Caco-2 (cell line): ENCODE data around the gene DDX27. TPM values are rescaled to one million over a fixed set of nuclear protein-coding genes. Genes with fewer than 3 reads are reported as not detected.
"Not testable (repeated sequence)": the region's sequence is repeated elsewhere in the genome, so short reads cannot be mapped to it uniquely, and the experiment has no call there.

Source experiments
- BruUV-seq: library from RNA; stranded (reverse); fragments of 400-500 nt; replicated peaks from 2 replicates; lab custom pipeline; 2021; lab: Mats Ljungman, UMichigan
- CTCF ChIA-PET: fragments of 300-600 bp; sonication (Branson Sonifier 250); formaldehyde crosslinking; loops from one replicate; lab custom pipeline; 2022; ENCODE audit warnings: antibody characterized with exemption; lab: Charles Lee
- POLR2A ChIA-PET: fragments of 300-600 bp; sonication (Branson Sonifier 250); formaldehyde crosslinking; loops from one replicate; lab custom pipeline; 2022; ENCODE audit warnings: antibody characterized with exemption; lab: Charles Lee
- DNase-seq, 2 experiments: peaks; one replicate each; pipeline versions ENCODE4 v3.0.0 to v3.0.0-alpha.2; 2020 to 2022
- H3K27me3 ChIP-seq: replicated peaks from 2 replicates; pipeline ENCODE4 v1.6.0; 2011; ENCODE audit warnings: low read length; ENCODE audit not compliant: control insufficient read depth, insufficient read depth
- H3K36me3 ChIP-seq: 2 replicates; pipeline ENCODE4 v1.5.1; 2011; ENCODE audit warnings: low read length; ENCODE audit not compliant: control insufficient read depth, insufficient read depth
- H3K4me1 ChIP-seq: fragments of 250-450 bp; sonication (Bioruptor Pico); 2 replicates; pipeline ENCODE4 v1.5.1; 2020; ENCODE audit warnings: mild to moderate bottlenecking
- H3K4me3 ChIP-seq: 2 replicates; pipeline ENCODE4 v1.5.1; 2011; ENCODE audit warnings: low read depth, mild to moderate bottlenecking, control low read depth, low read length
- H3K9me3 ChIP-seq: fragments of 250-450 bp; sonication (Bioruptor Pico); 2 replicates; pipeline ENCODE4 v1.5.1; 2020; ENCODE audit warnings: mild to moderate bottlenecking, moderate library complexity
- H3K27ac Mint-ChIP-seq: one replicate; pipeline ENCODE4 v1.8.0; 2022; ENCODE audit warnings: mixed read lengths; ENCODE audit not compliant: unreplicated experiment
- H3K27me3 Mint-ChIP-seq: one replicate; pipeline ENCODE4 v1.8.0; 2022; ENCODE audit warnings: mixed read lengths; ENCODE audit not compliant: insufficient read depth, unreplicated experiment
- H3K36me3 Mint-ChIP-seq: one replicate; pipeline ENCODE4 v1.8.0; 2022; ENCODE audit warnings: mild to moderate bottlenecking, mixed read lengths; ENCODE audit not compliant: insufficient read depth, unreplicated experiment
- H3K4me1 Mint-ChIP-seq: one replicate; pipeline ENCODE4 v1.8.0; 2022; ENCODE audit warnings: low read depth, mixed read lengths; ENCODE audit not compliant: unreplicated experiment
- H3K4me3 Mint-ChIP-seq: one replicate; pipeline ENCODE4 v1.8.0; 2022; ENCODE audit warnings: mild to moderate bottlenecking, moderate library complexity, mixed read lengths; ENCODE audit not compliant: unreplicated experiment
- H3K9me3 Mint-ChIP-seq: one replicate; pipeline ENCODE4 v1.8.0; 2022; ENCODE audit warnings: mixed read lengths; ENCODE audit not compliant: unreplicated experiment
- intact Hi-C: fragments of 100-400 bp; cut with micrococcal nuclease; formaldehyde crosslinking; loops from one replicate; pipeline ENCODE4 v1.10.0; 2022; ENCODE audit not compliant: unreplicated experiment
- total RNA-seq: library from RNA; stranded (reverse); gene quantifications from 2 replicates; pipeline ENCODE4 v1.2.3, GENCODE V29; 2022
- TF ChIP-seq, protein P1 (sequence below), 2 experiments: fragments of 200-600 bp in 1 of 2; IDR thresholded peaks; 1 replicate in 1 of 2; 2 replicates in 1 of 2; pipeline versions ENCODE4 v1.5.1 to v1.8.0; 2011 to 2022; ENCODE audit warnings: antibody characterized with exemption in 1 of 2, control low read depth in 1 of 2, inconsistent platforms in 1 of 2, low read depth in 1 of 2, low read length in 1 of 2, mild to moderate bottlenecking in 1 of 2, moderate library complexity in 1 of 2; ENCODE audit not compliant: insufficient read depth in 1 of 2, severe bottlenecking in 1 of 2, unreplicated experiment in 1 of 2

DDX27 gene
- total RNA-seq, 1 experiment from 2014 or later: 148 TPM

- intact Hi-C loops: loop anchor here (2.0 to 10.0 kb wide), 2 partner anchors 55 to 913 kb away; no protein-coding TSS in a partner anchor
- DNase-seq: peak in 1 of 2 experiments; percentile 42
- no peaks in the 10 kb centered on the region for H3K27me3 Mint-ChIP-seq
- ChIA-PET CTCF (interaction anchor here (0.6 to 1.6 kb wide), 5 partner anchors 8 to 565 kb away, joined by 3 to 12 read pairs (median 3); no protein-coding TSS in a partner anchor), POLR2A (interaction anchor here (0.6 to 1.4 kb wide), 6 partner anchors 32 to 1251 kb away, joined by 3 to 17 read pairs (median 4); partner anchors contain the start of gene DDX27)
- H3K27ac Mint-ChIP-seq: peak overlapping the region; percentile 65
- Histone ChIP-seq H3K4me3 (peak overlapping the region; percentile 77), H3K27me3 (no peaks in the 10 kb centered on the region), H3K4me1 (peaks cover 27% of the 10 kb centered on the region), H3K36me3 (no peaks in the 10 kb centered on the region), H3K9me3 (no peaks in the 10 kb centered on the region)
- H3K36me3 Mint-ChIP-seq: peaks cover 52% of the 10 kb centered on the region
- H3K4me3 Mint-ChIP-seq: peak overlapping the region; percentile 81
- TF ChIP-seq, protein P1, sequence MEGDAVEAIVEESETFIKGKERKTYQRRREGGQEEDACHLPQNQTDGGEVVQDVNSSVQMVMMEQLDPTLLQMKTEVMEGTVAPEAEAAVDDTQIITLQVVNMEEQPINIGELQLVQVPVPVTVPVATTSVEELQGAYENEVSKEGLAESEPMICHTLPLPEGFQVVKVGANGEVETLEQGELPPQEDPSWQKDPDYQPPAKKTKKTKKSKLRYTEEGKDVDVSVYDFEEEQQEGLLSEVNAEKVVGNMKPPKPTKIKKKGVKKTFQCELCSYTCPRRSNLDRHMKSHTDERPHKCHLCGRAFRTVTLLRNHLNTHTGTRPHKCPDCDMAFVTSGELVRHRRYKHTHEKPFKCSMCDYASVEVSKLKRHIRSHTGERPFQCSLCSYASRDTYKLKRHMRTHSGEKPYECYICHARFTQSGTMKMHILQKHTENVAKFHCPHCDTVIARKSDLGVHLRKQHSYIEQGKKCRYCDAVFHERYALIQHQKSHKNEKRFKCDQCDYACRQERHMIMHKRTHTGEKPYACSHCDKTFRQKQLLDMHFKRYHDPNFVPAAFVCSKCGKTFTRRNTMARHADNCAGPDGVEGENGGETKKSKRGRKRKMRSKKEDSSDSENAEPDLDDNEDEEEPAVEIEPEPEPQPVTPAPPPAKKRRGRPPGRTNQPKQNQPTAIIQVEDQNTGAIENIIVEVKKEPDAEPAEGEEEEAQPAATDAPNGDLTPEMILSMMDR (IDR thresholded peaks at IDR 0.05; ENCODE audit: insufficient read depth in 1 of 2, low read depth in 1 of 2, low read length in 1 of 2, severe bottlenecking in 1 of 2, unreplicated experiment in 1 of 2): no peak
- no TSS peak for BruUV-seq
- H3K9me3 Mint-ChIP-seq: no peaks in the 10 kb centered on the region
- peaks cover 35% of the 10 kb centered on the region for H3K4me1 Mint-ChIP-seq
Observed at GRCh38 chr20:49187330-49187850, 31.8 kb upstream of the DDX27 start.

DNA sequence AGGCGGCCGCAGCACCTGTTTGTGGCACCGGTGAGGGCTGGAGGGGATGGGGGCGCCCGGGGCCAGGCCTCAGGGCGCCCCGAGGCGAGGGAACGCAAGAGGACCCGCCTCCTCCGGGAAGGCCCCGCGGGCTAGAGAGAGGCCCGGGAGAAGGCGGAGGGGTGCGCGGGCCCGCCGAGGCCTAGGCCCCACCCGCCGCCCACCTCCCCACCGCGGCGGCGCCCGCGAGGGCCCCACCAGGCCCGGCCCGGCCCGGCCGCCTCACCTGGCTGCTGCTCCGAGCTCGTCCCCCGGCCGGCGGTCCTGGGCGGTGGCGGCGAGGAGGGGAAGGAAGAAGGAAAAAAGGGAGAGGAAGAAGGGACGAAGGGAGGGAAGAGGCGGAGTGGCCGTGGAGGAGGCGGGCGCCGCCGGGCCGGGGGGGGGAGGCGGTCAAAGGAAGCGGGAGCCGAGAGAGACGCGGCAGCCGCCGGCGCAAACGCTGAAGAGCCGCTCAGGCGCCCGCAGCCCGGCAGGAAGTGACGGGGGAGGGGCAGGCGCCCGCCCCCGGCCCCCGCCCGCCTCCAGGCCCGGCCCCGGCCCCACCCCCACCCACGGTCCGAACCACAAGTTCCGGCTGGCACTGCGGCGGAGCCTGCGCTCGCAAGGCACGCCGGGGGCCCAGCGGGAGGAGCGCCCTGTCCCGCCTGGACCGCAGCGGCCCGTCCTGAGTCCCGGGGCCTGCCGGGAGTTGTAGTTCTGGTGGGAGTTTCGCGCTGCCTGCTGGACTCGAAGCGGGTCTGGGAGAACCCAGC, 31.2 kb upstream of the DDX27 start, which contains the start of gene STAU1:
Gene STAU1, minus strand, starts transcription at position 484 of the 791 bp plus-strand sequence. CDS start 22,133 bp downstream, outside the sequence.
- Histone ChIP-seq H3K4me3 (peak within 1 kb of the TSS; percentile 77), H3K36me3 (no peaks in the 10 kb centered on the region), H3K9me3 (no peaks in the 10 kb centered on the region), H3K4me1 (peaks cover 27% of the 10 kb centered on the region), H3K27me3 (no peaks in the 10 kb centered on the region)
- H3K4me3 Mint-ChIP-seq: peak within 1 kb of the TSS; percentile 81
- intact Hi-C loops: loop anchor here (1.0 to 10.0 kb wide), 3 partner anchors 29 to 913 kb away; no protein-coding TSS in a partner anchor
- ChIA-PET POLR2A (interaction anchor here (0.6 to 1.4 kb wide), 5 partner anchors 31 to 1251 kb away, joined by 3 to 19 read pairs (median 9); partner anchors contain the start of gene DDX27), CTCF (interaction anchor here (0.6 to 1.6 kb wide), 5 partner anchors 9 to 566 kb away, joined by 3 to 12 read pairs (median 3); no protein-coding TSS in a partner anchor)
- DNase-seq: peak; percentile 99 to 100
- H3K27me3 Mint-ChIP-seq: no peaks in the 10 kb centered on the region
- H3K27ac Mint-ChIP-seq: peak within 1 kb of the TSS; percentile 72
- no TSS peak for BruUV-seq
- H3K4me1 Mint-ChIP-seq: peaks cover 29% of the 10 kb centered on the region
- peaks cover 52% of the 10 kb centered on the region for H3K36me3 Mint-ChIP-seq
- no peaks in the 10 kb centered on the region for H3K9me3 Mint-ChIP-seq
- TF ChIP-seq, protein P1 (IDR thresholded peaks at IDR 0.05; ENCODE audit: insufficient read depth in 1 of 2, low read depth in 1 of 2, low read length in 1 of 2, severe bottlenecking in 1 of 2, unreplicated experiment in 1 of 2): no peak

- CTCF ChIA-PET, H3K9me3 ChIP-seq, H3K4me3 ChIP-seq, H3K9me3 Mint-ChIP-seq, POLR2A ChIA-PET, H3K27me3 ChIP-seq, H3K4me1 ChIP-seq, H3K4me3 Mint-ChIP-seq, H3K36me3 ChIP-seq, H3K27me3 Mint-ChIP-seq, intact Hi-C loops, BruUV-seq, H3K27ac Mint-ChIP-seq, DNase-seq, H3K4me1 Mint-ChIP-seq: not testable (repeated sequence)
- H3K36me3 Mint-ChIP-seq: peaks cover 17% of the 10 kb centered on the region
Observed at GRCh38 chr20:49192944-49193518, 26.2 kb upstream of the DDX27 start.
